HG02763 (cell line): ENCODE results near the gene HECW1.
"Not testable (repeated sequence)": the region's sequence is repeated elsewhere in the genome, so short reads cannot be mapped to it uniquely, and the experiment has no call there.

Source experiments
- ATAC-seq: cut with Tn5 transposase; IDR thresholded peaks from one replicate; pipeline ENCODE4 v1.9.1; 2021; ENCODE audit warnings: mild to moderate bottlenecking, moderate library complexity; ENCODE audit not compliant: unreplicated experiment

The HECW1 gene

GRCh38 chr7:43302773-43303460 lies 190.5 kb downstream of the HECW1 start:
- ATAC-seq: no peak

DNA sequence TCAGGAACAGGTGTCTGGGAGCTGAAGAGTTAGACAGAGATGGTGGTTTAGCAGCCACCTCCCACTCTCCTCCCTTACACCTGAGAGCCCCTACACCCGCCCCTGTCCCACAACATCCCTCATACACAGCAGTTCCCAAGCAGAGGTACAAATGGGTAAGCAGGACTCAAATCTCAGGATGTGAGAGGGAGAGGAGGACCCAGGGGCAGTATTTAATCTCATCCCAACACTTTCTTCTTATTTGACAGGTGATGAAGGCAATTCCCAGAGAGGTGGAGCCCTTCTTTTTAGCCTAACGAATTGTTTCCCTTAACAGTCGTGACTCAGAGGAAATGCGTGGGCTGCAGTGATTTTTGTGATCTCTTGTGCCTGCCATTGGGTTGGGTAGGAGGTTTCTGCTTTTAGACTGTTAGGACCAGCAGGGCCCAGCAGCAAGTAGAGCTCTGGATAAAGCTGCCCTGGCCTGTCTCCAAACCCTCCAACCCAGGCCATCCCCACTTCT lies 191.3 kb downstream of the HECW1 start:
- ATAC-seq: no peak

DNA sequence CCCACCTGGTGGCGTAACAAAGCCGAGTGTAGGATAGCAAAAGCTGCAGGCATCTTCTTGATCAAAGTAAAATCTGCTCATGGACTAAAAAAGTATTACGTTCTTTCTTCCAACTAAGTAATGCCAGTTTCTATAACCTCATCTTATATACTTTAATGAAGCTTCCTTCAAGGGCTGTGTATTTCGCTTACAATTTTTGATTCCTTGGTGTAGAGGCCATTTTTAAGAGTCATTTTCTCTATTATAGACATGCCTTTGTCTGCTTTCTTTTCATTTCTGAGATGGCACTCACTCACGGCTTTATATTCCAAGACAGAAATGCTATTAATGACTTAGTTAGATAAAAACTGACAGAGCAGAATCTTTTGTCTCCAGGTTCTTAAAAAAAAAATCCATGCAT lies 194.0 kb downstream of the HECW1 start:
- no peak for ATAC-seq

- no peak for ATAC-seq
Observed at GRCh38 chr7:43307522-43307921, 195.1 kb downstream of the HECW1 start.

- no peak for ATAC-seq
Observed at GRCh38 chr7:43308913-43309705, 196.7 kb downstream of the HECW1 start.

- no peak for ATAC-seq
Observed at GRCh38 chr7:43309706-43310022, 197.2 kb downstream of the HECW1 start.

GRCh38 chr7:43311052-43311451 lies 198.6 kb downstream of the HECW1 start:
- no peak for ATAC-seq

GRCh38 chr7:43311694-43312093 lies 199.2 kb downstream of the HECW1 start:
- ATAC-seq: no peak

DNA sequence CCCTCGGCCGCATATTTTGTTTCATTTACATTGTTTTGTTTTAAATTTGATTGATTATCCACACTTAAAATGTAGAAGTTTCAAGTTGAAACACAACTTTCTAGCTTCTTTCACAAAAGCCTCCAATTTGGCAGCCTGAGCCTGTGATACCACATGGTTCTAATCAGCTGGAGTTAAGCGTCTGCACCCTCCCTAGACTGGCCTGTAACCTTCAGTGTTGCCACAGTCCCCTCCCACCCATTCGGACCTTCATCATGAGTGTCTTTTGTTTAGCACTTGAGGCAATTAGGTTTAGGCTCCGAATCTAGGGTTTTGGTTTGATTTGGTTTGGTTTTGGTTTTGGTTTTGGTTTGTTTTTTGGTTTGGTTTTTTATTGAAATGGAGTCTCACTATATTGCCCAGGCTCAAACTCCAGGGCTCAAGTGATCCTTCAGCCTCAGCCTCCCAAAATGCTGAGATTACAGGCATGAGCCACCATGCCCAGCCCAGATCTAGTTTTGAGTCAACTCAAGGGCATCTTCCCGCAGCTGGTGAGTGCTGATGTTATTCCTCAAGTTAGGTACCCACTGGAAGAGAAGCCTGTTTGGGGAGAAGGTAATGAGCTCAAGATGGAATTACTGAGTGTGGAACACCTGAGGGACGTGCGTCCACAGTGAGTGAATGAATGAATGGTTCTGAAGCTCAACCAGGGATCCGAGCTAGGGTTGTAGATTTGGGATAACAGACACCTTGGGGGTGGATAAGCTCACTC lies 201.4 kb downstream of the HECW1 start:
- ATAC-seq: no peak

- ATAC-seq: no peak
Observed at GRCh38 chr7:43314379-43315158, 202.1 kb downstream of the HECW1 start.

DNA sequence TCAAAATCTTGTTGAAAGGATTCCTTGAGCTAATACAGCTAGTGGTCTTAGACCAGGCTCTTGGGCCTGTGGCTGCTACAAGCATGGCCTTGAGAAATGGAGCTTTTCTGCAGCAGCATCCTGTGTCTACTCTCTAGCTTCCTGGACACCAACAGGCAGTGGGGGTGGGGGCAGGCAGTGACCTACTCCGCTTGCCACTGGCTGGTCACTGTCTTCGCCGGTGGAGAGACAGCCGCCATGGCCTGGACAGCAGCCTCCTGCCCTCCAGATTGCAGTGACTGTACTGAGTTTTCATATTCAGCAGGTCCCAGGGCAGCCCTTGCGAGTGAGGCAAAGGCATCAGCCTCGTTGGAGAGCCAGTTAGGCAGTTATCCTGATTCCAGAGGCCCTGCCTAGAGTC lies 204.6 kb downstream of the HECW1 start:
- ATAC-seq: no peak

- no peak for ATAC-seq
Observed at GRCh38 chr7:43318188-43318770, 205.8 kb downstream of the HECW1 start.

- ATAC-seq: no peak
Observed at GRCh38 chr7:43325595-43325994, 213.1 kb downstream of the HECW1 start.

DNA sequence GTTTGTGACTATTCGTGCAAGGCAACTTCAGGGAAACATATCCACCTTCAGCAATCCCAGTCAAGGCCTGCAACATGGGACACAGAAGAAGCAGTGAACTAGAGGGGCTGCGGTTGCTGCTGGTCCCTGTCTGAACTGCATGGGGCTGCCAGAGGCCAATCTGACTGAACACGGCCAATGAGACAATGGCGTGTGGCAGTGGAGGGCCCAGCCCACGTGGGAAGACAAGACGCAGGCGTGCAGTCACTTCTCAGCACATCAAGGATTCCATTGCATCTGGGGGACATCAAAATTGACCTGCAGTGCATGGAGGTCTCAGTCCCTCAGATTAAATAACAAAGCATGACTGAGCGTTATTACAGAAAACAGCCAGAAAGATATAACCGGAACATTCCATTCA lies 215.9 kb downstream of the HECW1 start:
- ATAC-seq: no peak

GRCh38 chr7:43328785-43329380 lies 216.4 kb downstream of the HECW1 start:
- ATAC-seq: no peak

- no peak for ATAC-seq
Observed at GRCh38 chr7:43332193-43332796, 219.8 kb downstream of the HECW1 start.

DNA sequence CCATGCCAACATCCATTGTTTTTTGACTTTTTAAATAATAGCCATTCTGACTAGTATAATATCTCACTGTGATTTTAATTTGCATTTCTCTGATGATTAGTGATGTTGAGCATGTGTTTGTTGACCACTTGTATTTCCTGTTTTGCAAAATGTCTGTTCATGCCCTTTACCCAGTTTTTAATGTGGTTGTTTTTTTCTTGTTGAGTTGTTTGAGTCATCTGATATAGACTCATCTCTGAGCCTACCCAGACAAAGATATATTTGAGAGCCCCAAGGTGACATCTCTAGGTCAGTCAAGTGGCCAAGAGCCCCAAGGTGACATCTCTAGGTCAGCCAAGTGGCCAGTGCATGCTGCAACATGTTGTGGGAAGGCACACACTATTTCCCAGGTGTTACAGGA lies 224.7 kb downstream of the HECW1 start:
- ATAC-seq: no peak

DNA sequence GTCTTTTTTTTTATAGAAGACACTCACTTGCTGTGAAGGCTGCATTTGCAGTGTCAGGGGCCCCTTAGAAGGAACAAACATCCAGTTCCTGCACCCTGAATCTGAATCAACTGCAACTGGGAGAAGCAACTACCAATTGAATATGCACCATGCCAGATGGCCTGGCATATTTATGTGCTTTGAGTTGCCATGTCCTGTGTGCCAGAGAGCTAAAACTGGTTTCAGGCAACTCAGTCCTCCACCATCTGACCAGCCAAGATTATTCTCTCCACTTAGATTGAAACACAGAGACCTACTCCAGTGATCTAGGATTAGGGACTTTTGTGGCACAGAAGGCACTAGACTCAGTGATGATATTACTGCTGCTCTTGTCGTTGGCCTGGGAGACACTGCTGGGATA lies 225.4 kb downstream of the HECW1 start:
- ATAC-seq: no peak

- ATAC-seq: no peak
Observed at GRCh38 chr7:43341132-43341531, 228.7 kb downstream of the HECW1 start.

DNA sequence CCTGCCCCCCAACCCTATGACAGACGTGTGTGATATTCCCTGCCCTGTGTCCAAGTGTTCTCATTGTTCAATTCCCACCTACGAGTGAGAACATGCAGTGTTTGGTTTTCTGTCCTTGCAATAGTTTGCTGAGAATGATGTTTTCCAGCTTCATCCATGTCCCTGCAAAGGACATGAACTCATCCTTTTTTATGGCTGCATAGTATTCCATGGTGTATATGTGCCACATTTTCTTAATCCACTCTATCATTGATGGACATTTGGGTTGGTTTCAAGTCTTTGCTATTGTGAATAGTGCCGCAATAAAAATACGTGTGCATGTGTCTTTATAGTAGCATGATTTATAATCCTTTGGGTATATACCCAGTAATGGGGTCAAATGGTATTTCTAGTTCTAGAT lies 231.0 kb downstream of the HECW1 start:
- not testable (repeated sequence) for ATAC-seq
